CD14-positive monocyte (primary cell): ENCODE results near the gene SLC6A6. TPM values are rescaled to one million over a fixed set of nuclear protein-coding genes. Genes with fewer than 3 reads are reported as not detected.

Experiments
- DNase-seq, 3 donors: peaks; one replicate each; pipeline ENCODE4 v3.0.0-alpha.2; 2011 to 2022
- H2AFZ ChIP-seq: 2 replicates; pipeline ENCODE4 v1.6.0; 2012; ENCODE audit warnings: mild to moderate bottlenecking, low read depth, low read length, inconsistent platforms; ENCODE audit not compliant: insufficient read depth, poor library complexity, severe bottlenecking
- H3K27ac ChIP-seq, 2 donors: 1 replicate in 1 of 2; 2 replicates in 1 of 2; pipeline ENCODE4 v1.5.1; 2012 to 2013; ENCODE audit warnings: low read length in 2 of 2, control low read depth in 1 of 2, inconsistent platforms in 1 of 2, low read depth in 1 of 2, mild to moderate bottlenecking in 1 of 2
- H3K27me3 ChIP-seq, 2 donors: one replicate each; pipeline versions ENCODE4 v1.6.0 to v1.6.1; 2011 to 2013; ENCODE audit warnings: low read length in 2 of 2; ENCODE audit not compliant: control insufficient read depth in 2 of 2, insufficient read depth in 2 of 2
- H3K36me3 ChIP-seq, 2 donors: replicated peaks in 1 of 2; 1 replicate in 1 of 2; 2 replicates in 1 of 2; pipeline versions ENCODE4 v1.5.1 to v1.6.1; 2012 to 2013; ENCODE audit warnings: low read length in 2 of 2, control low read depth in 1 of 2, inconsistent platforms in 1 of 2, mild to moderate bottlenecking in 1 of 2; ENCODE audit not compliant: insufficient read depth in 2 of 2, control insufficient read depth in 1 of 2
- H3K4me1 ChIP-seq, 2 donors: 1 replicate in 1 of 2; 2 replicates in 1 of 2; pipeline versions ENCODE4 v1.5.1 to v1.6.1; 2012 to 2013; ENCODE audit warnings: low read length in 2 of 2, control low read depth in 1 of 2, inconsistent platforms in 1 of 2, mild to moderate bottlenecking in 1 of 2, moderate library complexity in 1 of 2; ENCODE audit not compliant: insufficient read depth in 2 of 2, control insufficient read depth in 1 of 2
- H3K4me2 ChIP-seq: replicated peaks from 2 replicates; pipeline ENCODE3; 2012; ENCODE audit warnings: low read length, moderate library complexity, mild to moderate bottlenecking; ENCODE audit not compliant: poor library complexity, severe bottlenecking; ENCODE audit errors: extremely low read depth
- H3K4me3 ChIP-seq, 3 experiments: fragments of 200-600 bp in 1 of 3; sonication (generic) in 1 of 3; replicated peaks in 1 of 3; 1 replicate in 2 of 3; 2 replicates in 1 of 3; pipeline ENCODE4 v1.5.1; 2011 to 2013; ENCODE audit warnings: low read length in 3 of 3, mild to moderate bottlenecking in 3 of 3, control low read depth in 2 of 3, low read depth in 2 of 3, inconsistent platforms in 1 of 3, moderate library complexity in 1 of 3
- H3K79me2 ChIP-seq: 2 replicates; pipeline ENCODE4 v1.6.0; 2012; ENCODE audit warnings: mild to moderate bottlenecking, control low read depth, inconsistent platforms, low read length, moderate library complexity; ENCODE audit not compliant: insufficient read depth
- H3K9ac ChIP-seq: 2 replicates; pipeline ENCODE4 v1.6.0; 2017; ENCODE audit warnings: low read length, mild to moderate bottlenecking; ENCODE audit not compliant: insufficient read depth, poor library complexity, severe bottlenecking
- H3K9me3 ChIP-seq, 2 donors: replicated peaks in 1 of 2; 1 replicate in 1 of 2; 2 replicates in 1 of 2; pipeline versions ENCODE4 v1.5.1 to v1.6.1; 2012 to 2013; ENCODE audit warnings: low read length in 2 of 2, control low read depth in 1 of 2; ENCODE audit not compliant: control insufficient read depth in 1 of 2, insufficient read depth in 1 of 2
- H4K20me1 ChIP-seq: 2 replicates; pipeline ENCODE4 v1.6.0; 2012; ENCODE audit warnings: mild to moderate bottlenecking, low read length, control low read depth, moderate library complexity; ENCODE audit not compliant: insufficient read depth
- H3K27ac Mint-ChIP-seq, 7 donors: one replicate each; pipeline ENCODE4 v1.8.0; 2020; ENCODE audit warnings: mild to moderate bottlenecking in 7 of 7, mixed read lengths in 7 of 7, moderate library complexity in 6 of 7, inconsistent platforms in 2 of 7
- H3K27me3 Mint-ChIP-seq, 3 donors: one replicate each; pipeline ENCODE4 v1.8.0; 2021 to 2022; ENCODE audit warnings: low read depth in 3 of 3, mild to moderate bottlenecking in 3 of 3, mixed read lengths in 3 of 3, moderate library complexity in 3 of 3, inconsistent platforms in 1 of 3
- H3K36me3 Mint-ChIP-seq, 2 donors: one replicate each; pipeline ENCODE4 v1.8.0; 2020; ENCODE audit warnings: mixed read lengths in 2 of 2, inconsistent platforms in 1 of 2, mild to moderate bottlenecking in 1 of 2
- H3K4me1 Mint-ChIP-seq: one replicate; pipeline ENCODE4 v1.8.0; 2020; ENCODE audit warnings: mild to moderate bottlenecking, mixed read lengths
- H3K4me3 Mint-ChIP-seq, 2 donors: one replicate each; pipeline ENCODE4 v1.8.0; 2020; ENCODE audit warnings: mild to moderate bottlenecking in 2 of 2, mixed read lengths in 2 of 2, moderate library complexity in 1 of 2
- H3K9me3 Mint-ChIP-seq, 7 donors: one replicate each; pipeline ENCODE4 v1.8.0; 2020 to 2022; ENCODE audit warnings: mixed read lengths in 7 of 7, mild to moderate bottlenecking in 6 of 7, moderate library complexity in 6 of 7, inconsistent platforms in 2 of 7
- CTCF ChIP-seq: fragments of 200-600 bp; IDR thresholded peaks from one replicate; pipeline ENCODE4 v1.8.0; 2022; ENCODE audit warnings: antibody characterized with exemption, mild to moderate bottlenecking
- WGBS: methylation state at CpG from one replicate; pipeline ENCODE4 v1.1.5; 2013; ENCODE audit warnings: missing lambda C conversion rate; ENCODE audit not compliant: insufficient coverage; 5-methylcytosine and 5-hydroxymethylcytosine counted together
- intact Hi-C, 2 donors: fragments of 100-400 bp; cut with micrococcal nuclease; formaldehyde crosslinking; loops; one replicate each; pipeline versions ENCODE4 v1.15.0 to v1.15.1; 2023
- polyA plus RNA-seq, 3 donors: library from polyadenylated mRNA; depleted of rRNA in 1 of 3; unstranded in 2 of 3; stranded (reverse) in 1 of 3; fragments of 300-500 nt in 2 of 3; fragments of >200 nt in 1 of 3; fragmentation: Illumina TruSeq in 2 of 3; gene quantifications; 1 replicate in 2 of 3; 2 replicates in 1 of 3; pipeline ENCODE4 v1.2.3, GENCODE V29; 2012 to 2021

The SLC6A6 gene
- polyA plus RNA-seq, 3 donors, result 18.4 to 136 (median 24.5) TPM

DNA sequence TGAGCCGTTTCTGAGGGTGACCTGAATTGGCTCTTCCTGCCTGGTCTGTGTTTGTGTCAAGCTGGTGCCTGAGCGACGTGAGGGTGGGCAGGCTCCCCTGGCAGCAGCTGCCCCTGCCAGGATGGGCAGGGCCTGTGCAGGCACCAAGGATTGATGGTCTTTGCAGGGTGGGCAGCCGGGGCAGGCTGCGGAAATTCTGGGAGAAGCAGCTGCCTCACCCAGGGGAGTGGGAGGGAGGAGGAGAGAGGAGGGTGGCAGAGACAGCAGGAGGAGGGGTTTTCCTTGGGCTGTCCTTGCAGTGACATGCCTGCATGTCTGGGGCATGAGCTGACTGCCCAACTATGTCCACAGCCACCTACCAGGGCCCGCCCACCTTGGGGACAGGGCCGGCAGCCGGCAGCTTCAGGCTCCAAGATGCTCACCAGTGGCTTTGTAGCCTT is 27.9 kb upstream of the SLC6A6 start:
- Mint-ChIP-seq H3K9me3 (peaks cover 0 to 3% (median 0%) of the 10 kb centered on the region in 7 donors), H3K4me3 (no peak overlapping the region), H3K27me3 (peaks cover 1 to 3% (median 3%) of the 10 kb centered on the region in 3 donors), H3K36me3 (peaks cover 0 to 7% of the 10 kb centered on the region in 2 donors), H3K27ac (peak overlapping the region in 1 of 7 donors; percentile 48), H3K4me1 (peaks cover 91% of the 10 kb centered on the region)
- no peaks in the 10 kb centered on the region for H3K36me3 ChIP-seq
- no peak overlapping the region for H3K4me2 ChIP-seq
- DNase-seq, result no peak
- H3K27me3 ChIP-seq, result no peaks in the 10 kb centered on the region
- H4K20me1 ChIP-seq, result no peaks in the 10 kb centered on the region
- TF ChIP-seq CTCF, result no peak
- intact Hi-C loops, result no loop called here
- H3K9me3 ChIP-seq, result no peaks in the 10 kb centered on the region
- no peak overlapping the region for H2AFZ ChIP-seq
- 86% methylated on average over 8 of the region's 8 CpGs for WGBS
- no peak overlapping the region for H3K9ac ChIP-seq
- no peak overlapping the region for H3K4me3 ChIP-seq
- H3K4me1 ChIP-seq, result peaks cover 72 to 98% of the 10 kb centered on the region in 2 donors
- H3K27ac ChIP-seq, result no peak overlapping the region
- H3K79me2 ChIP-seq, result no peaks in the 10 kb centered on the region

DNA sequence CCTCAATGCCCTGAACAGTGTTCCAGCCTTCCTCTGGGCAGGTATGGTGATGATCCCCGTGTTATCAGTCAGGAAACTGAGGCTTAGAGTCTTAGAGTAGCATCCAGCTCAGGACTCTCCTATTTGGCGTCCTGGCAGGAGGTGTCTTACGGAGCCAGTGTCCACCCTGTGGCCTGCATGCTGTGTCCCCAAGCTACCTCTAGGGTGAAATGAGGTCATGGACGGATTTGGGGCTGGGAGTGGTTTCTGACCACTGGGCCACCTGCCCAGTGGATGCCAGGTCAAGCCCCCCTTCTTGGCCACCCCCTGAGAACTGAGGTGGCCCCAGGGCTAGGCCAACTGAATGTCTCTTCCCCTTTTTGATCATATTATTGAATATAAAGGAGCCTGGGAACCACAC is 27.2 kb upstream of the SLC6A6 start:
- Mint-ChIP-seq H3K27me3 (peaks cover 1 to 3% (median 3%) of the 10 kb centered on the region in 3 donors), H3K4me3 (no peak overlapping the region), H3K27ac (peak overlapping the region in 2 of 7 donors; percentile 4 to 60), H3K4me1 (peaks cover 84% of the 10 kb centered on the region), H3K9me3 (peaks cover 0 to 3% (median 0%) of the 10 kb centered on the region in 7 donors), H3K36me3 (peaks cover 0 to 7% of the 10 kb centered on the region in 2 donors)
- Histone ChIP-seq H4K20me1 (no peaks in the 10 kb centered on the region), H2AFZ (no peak overlapping the region), H3K9me3 (no peaks in the 10 kb centered on the region), H3K4me1 (peaks cover 72 to 91% of the 10 kb centered on the region in 2 donors), H3K9ac (no peak overlapping the region), H3K79me2 (no peaks in the 10 kb centered on the region), H3K36me3 (no peaks in the 10 kb centered on the region), H3K27ac (no peak overlapping the region), H3K4me2 (no peak overlapping the region), H3K27me3 (no peaks in the 10 kb centered on the region), H3K4me3 (no peak overlapping the region)
- intact Hi-C loops, result no loop called here
- WGBS, result 62% methylated on average over 4 of the region's 4 CpGs
- no peak for TF ChIP-seq CTCF
- no peak for DNase-seq
